ENCODE data around the gene TAOK2. TPM values are rescaled to one million over a fixed set of nuclear protein-coding genes. Genes with fewer than 3 reads are reported as not detected.

The TAOK2 gene
- polyA plus RNA-seq, 3 donors, result 1.1 to 19.2 (median 2.3) TPM

- H3K27ac Mint-ChIP-seq, result no peak overlapping the region
- H4K20me1 ChIP-seq (ENCODE audit: insufficient read depth, low read length), result peaks cover 13% of the 10 kb centered on the region
- H3K27ac ChIP-seq (ENCODE audit: low read depth in 1 of 2, low read length in 2 of 2), result no peak overlapping the region
- WGBS (ENCODE audit: insufficient coverage), result no CpG with 5 or more reads among the region's 2 CpGs
- no peak overlapping the region for H2AFZ ChIP-seq (ENCODE audit: insufficient read depth, low read depth, low read length, poor library complexity, severe bottlenecking)
- H3K9me3 ChIP-seq (replicated peaks in 1 of 2; ENCODE audit: control insufficient read depth in 1 of 2, insufficient read depth in 1 of 2, low read length in 2 of 2), result no peaks in the 10 kb centered on the region
- H3K9ac ChIP-seq (ENCODE audit: insufficient read depth, low read length, poor library complexity, severe bottlenecking), result no peak overlapping the region
- no peak overlapping the region for H3K4me2 ChIP-seq (replicated peaks; ENCODE audit: extremely low read depth, low read length, poor library complexity, severe bottlenecking)
- H3K36me3 Mint-ChIP-seq, result peaks cover 58 to 72% of the 10 kb centered on the region in 2 donors
- H3K9me3 Mint-ChIP-seq, result no peaks in the 10 kb centered on the region
- peaks cover 0 to 2% (median 0%) of the 10 kb centered on the region in 3 donors for H3K27me3 Mint-ChIP-seq (ENCODE audit: low read depth in 3 of 3)
- TF ChIP-seq CTCF (IDR thresholded peaks at IDR 0.05), result no peak
- H3K27me3 ChIP-seq (ENCODE audit: control insufficient read depth in 2 of 2, insufficient read depth in 2 of 2, low read length in 2 of 2), result no peaks in the 10 kb centered on the region
- intact Hi-C loops (cut with micrococcal nuclease), result loop anchor here (5.0 to 10.0 kb wide), 2 partner anchors 175 to 767 kb away; partner anchors contain the start of genes PAGR1 (in 1 of the 2) and PRRT2 (in 1 of the 2)
- peaks cover 82 to 87% of the 10 kb centered on the region in 2 donors for H3K36me3 ChIP-seq (replicated peaks in 1 of 2; ENCODE audit: control insufficient read depth in 1 of 2, insufficient read depth in 2 of 2, low read length in 2 of 2)
- DNase-seq, result no peak
- H3K79me2 ChIP-seq (ENCODE audit: insufficient read depth, low read length), result peaks cover 4% of the 10 kb centered on the region
- H3K4me1 Mint-ChIP-seq, result peaks cover 13% of the 10 kb centered on the region
- no peak overlapping the region for H3K4me3 Mint-ChIP-seq
- no peak overlapping the region for H3K4me3 ChIP-seq (replicated peaks in 1 of 3; ENCODE audit: low read depth in 2 of 3, low read length in 3 of 3)
- H3K4me1 ChIP-seq (ENCODE audit: control insufficient read depth in 1 of 2, insufficient read depth in 2 of 2, low read length in 2 of 2), result peaks cover 7 to 18% of the 10 kb centered on the region in 2 donors
Observed at GRCh38 chr16:29990034-29990433, 16.4 kb downstream of the TAOK2 start.

GRCh38 chr16:29990883-29991570 is 17.4 kb downstream of the TAOK2 start:
- Histone ChIP-seq H3K9me3 (replicated peaks in 1 of 2; ENCODE audit: control insufficient read depth in 1 of 2, insufficient read depth in 1 of 2, low read length in 2 of 2) (no peaks in the 10 kb centered on the region), H3K36me3 (replicated peaks in 1 of 2; ENCODE audit: control insufficient read depth in 1 of 2, insufficient read depth in 2 of 2, low read length in 2 of 2) (peaks cover 72 to 77% of the 10 kb centered on the region in 2 donors), H4K20me1 (ENCODE audit: insufficient read depth, low read length) (peaks cover 13% of the 10 kb centered on the region), H3K4me3 (replicated peaks in 1 of 3; ENCODE audit: low read depth in 2 of 3, low read length in 3 of 3) (no peak overlapping the region), H3K9ac (ENCODE audit: insufficient read depth, low read length, poor library complexity, severe bottlenecking) (no peak overlapping the region), H3K27ac (ENCODE audit: low read depth in 1 of 2, low read length in 2 of 2) (no peak overlapping the region), H3K4me2 (replicated peaks; ENCODE audit: extremely low read depth, low read length, poor library complexity, severe bottlenecking) (no peak overlapping the region), H3K27me3 (ENCODE audit: control insufficient read depth in 2 of 2, insufficient read depth in 2 of 2, low read length in 2 of 2) (no peaks in the 10 kb centered on the region), H3K4me1 (ENCODE audit: control insufficient read depth in 1 of 2, insufficient read depth in 2 of 2, low read length in 2 of 2) (peaks cover 9 to 21% of the 10 kb centered on the region in 2 donors), H2AFZ (ENCODE audit: insufficient read depth, low read depth, low read length, poor library complexity, severe bottlenecking) (no peak overlapping the region), H3K79me2 (ENCODE audit: insufficient read depth, low read length) (peaks cover 8% of the 10 kb centered on the region)
- Mint-ChIP-seq H3K27ac (no peak overlapping the region), H3K4me3 (no peak overlapping the region), H3K27me3 (ENCODE audit: low read depth in 3 of 3) (peaks cover 0 to 2% (median 0%) of the 10 kb centered on the region in 3 donors), H3K36me3 (peaks cover 48 to 62% of the 10 kb centered on the region in 2 donors), H3K4me1 (peaks cover 13% of the 10 kb centered on the region), H3K9me3 (no peaks in the 10 kb centered on the region)
- intact Hi-C loops (cut with micrococcal nuclease), result loop anchor here (5.0 to 10.0 kb wide), 2 partner anchors 176 to 766 kb away; partner anchors contain the start of genes PAGR1 (in 1 of the 2) and PRRT2 (in 1 of the 2)
- TF ChIP-seq CTCF (IDR thresholded peaks at IDR 0.05), result no peak
- no peak for DNase-seq
- WGBS (ENCODE audit: insufficient coverage), result 98% methylated on average over 23 of the region's 35 CpGs
